AG04450 (cell line): ENCODE data around the gene LRPAP1. TPM values are rescaled to one million over a fixed set of nuclear protein-coding genes. Genes with fewer than 3 reads are reported as not detected.

Experiments used
- CTCF ChIA-PET: fragments of 300-600, 350-600 bp; formaldehyde crosslinking; extraction: SDS; loops from one replicate; lab custom pipeline; 2022; ENCODE audit warnings: antibody characterized with exemption, inconsistent platforms; lab: Charles Lee
- POLR2A ChIA-PET: fragments of 350-600 bp; formaldehyde crosslinking; extraction: SDS; loops from one replicate; lab custom pipeline; 2021; ENCODE audit warnings: antibody characterized with exemption, inconsistent platforms; lab: Yijun Ruan, JAX
- DNase-seq: peaks from one replicate; pipeline ENCODE4 v3.0.0-alpha.2; 2011; ENCODE audit warnings: low read depth, low spot score
- H3K27ac ChIP-seq: one replicate; pipeline ENCODE4 v1.5.1; 2012; ENCODE audit warnings: low read depth, low read length, control low read depth
- H3K27me3 ChIP-seq: one replicate; pipeline ENCODE4 v1.6.0; 2012; ENCODE audit warnings: low read length; ENCODE audit not compliant: control insufficient read depth, insufficient read depth
- H3K4me3 ChIP-seq: 2 replicates; pipeline ENCODE4 v1.5.1; 2011; ENCODE audit warnings: mild to moderate bottlenecking, low read depth, low read length, control low read depth
- H3K9me3 ChIP-seq: 2 replicates; pipeline ENCODE4 v1.5.1; 2012; ENCODE audit warnings: low read length; ENCODE audit not compliant: control insufficient read depth, insufficient read depth
- CTCF ChIP-seq: IDR thresholded peaks from 2 replicates; pipeline ENCODE4 v1.5.1; 2011; ENCODE audit warnings: low read depth, low read length, control low read depth, inconsistent platforms
- polyA plus RNA-seq: library from polyadenylated mRNA; depleted of rRNA; stranded (reverse); fragments of >200 nt; gene quantifications from 2 replicates; pipeline ENCODE4 v1.2.3, GENCODE V29; 2011

LRPAP1 gene
- polyA plus RNA-seq, 1 experiment, result 150 TPM

GRCh38 chr4:3517731-3518510 lies 14.3 kb downstream of the LRPAP1 start:
- no peak for TF ChIP-seq CTCF
- H3K9me3 ChIP-seq, result no peaks in the 10 kb centered on the region; the same call in 1 of the 2 replicates
- POLR2A ChIA-PET, result no interaction called here
- H3K27me3 ChIP-seq, result no peaks in the 10 kb centered on the region
- H3K4me3 ChIP-seq, result no peak overlapping the region
- no peak for DNase-seq
- CTCF ChIA-PET, result no interaction called here
- H3K27ac ChIP-seq, result no peak overlapping the region

- Histone ChIP-seq H3K4me3 (no peak overlapping the region), H3K27ac (no peak overlapping the region), H3K9me3 (no peaks in the 10 kb centered on the region; the same call in 1 of the 2 replicates), H3K27me3 (no peaks in the 10 kb centered on the region)
- TF ChIP-seq CTCF, result no peak
- no peak for DNase-seq
- ChIA-PET POLR2A (no interaction called here), CTCF (no interaction called here)
Measured at GRCh38 chr4:3516836-3517730, 15.1 kb downstream of the LRPAP1 start.

GRCh38 chr4:3516061-3516835 lies 16.0 kb downstream of the LRPAP1 start:
- H3K4me3 ChIP-seq, result no peak overlapping the region
- TF ChIP-seq CTCF, result no peak
- H3K27ac ChIP-seq, result no peak overlapping the region
- H3K9me3 ChIP-seq, result no peaks in the 10 kb centered on the region; the same call in 1 of the 2 replicates
- ChIA-PET POLR2A (no interaction called here), CTCF (no interaction called here)
- H3K27me3 ChIP-seq, result no peaks in the 10 kb centered on the region
- no peak for DNase-seq

GRCh38 chr4:3515646-3516045 lies 16.6 kb downstream of the LRPAP1 start:
- CTCF ChIA-PET, result interaction anchor here (1.0 kb wide), 1 partner anchor 9 kb away, joined by 3 read pairs; no protein-coding TSS in a partner anchor
- H3K27me3 ChIP-seq, result no peaks in the 10 kb centered on the region
- POLR2A ChIA-PET, result no interaction called here
- no peak for DNase-seq
- H3K27ac ChIP-seq, result no peak overlapping the region
- no peak for TF ChIP-seq CTCF
- H3K9me3 ChIP-seq, result no peaks in the 10 kb centered on the region; the same call in 1 of the 2 replicates
- H3K4me3 ChIP-seq, result no peak overlapping the region
